ENCODE measurements around the gene KCNQ5.

Gene KCNQ5

DNA sequence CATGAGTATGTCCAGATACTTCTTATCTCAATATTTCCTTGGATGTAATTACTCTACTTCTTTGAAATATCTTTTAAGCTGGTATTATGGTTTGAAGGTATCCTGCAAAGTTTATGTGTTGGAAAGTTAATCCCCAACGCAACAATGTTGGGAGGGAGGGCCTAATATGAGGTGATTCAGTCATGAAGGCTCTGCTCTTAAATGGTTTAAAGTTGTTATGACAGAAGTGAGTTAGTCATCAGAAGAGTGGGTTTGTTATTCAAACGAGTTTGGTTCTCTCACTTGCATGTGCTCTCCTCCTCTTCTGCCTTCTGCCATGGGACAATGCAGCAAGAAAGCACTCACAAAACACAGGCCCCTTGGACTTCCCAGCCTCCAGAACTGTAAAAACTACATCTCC is 176.3 kb downstream of the KCNQ5 start:
- DNase-seq (ENCODE audit: low read depth) = no peak

DNA sequence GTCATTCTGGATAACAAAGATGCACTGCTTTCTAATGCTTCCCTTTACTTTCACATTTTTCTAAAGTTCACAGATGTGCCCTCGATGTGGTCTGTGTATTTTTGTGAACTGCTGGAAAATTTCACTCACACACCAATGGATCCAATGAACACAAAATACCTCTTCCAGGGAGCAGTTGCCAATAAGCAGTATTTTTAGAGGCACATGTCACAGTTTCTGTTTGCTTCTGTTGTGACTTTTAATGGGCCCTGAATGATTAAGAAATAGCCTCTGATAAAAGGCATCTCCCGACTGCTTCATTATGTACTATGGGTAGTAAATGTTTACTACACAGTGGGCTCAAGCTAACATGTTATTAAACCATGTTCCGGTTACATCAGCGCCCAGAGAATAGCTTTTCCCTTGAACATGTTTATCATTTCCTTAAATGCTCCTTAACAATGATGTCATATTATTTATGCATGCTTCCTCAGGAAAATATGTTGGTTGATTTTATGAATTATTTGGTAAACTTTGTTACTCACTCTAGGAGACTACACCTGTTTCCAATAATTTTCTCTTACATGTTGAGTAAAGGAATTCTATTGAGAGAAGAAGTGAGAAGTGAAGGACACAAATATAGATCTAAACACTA is 188.0 kb downstream of the KCNQ5 start:
- DNase-seq (ENCODE audit: low read depth) = no peak

DNA sequence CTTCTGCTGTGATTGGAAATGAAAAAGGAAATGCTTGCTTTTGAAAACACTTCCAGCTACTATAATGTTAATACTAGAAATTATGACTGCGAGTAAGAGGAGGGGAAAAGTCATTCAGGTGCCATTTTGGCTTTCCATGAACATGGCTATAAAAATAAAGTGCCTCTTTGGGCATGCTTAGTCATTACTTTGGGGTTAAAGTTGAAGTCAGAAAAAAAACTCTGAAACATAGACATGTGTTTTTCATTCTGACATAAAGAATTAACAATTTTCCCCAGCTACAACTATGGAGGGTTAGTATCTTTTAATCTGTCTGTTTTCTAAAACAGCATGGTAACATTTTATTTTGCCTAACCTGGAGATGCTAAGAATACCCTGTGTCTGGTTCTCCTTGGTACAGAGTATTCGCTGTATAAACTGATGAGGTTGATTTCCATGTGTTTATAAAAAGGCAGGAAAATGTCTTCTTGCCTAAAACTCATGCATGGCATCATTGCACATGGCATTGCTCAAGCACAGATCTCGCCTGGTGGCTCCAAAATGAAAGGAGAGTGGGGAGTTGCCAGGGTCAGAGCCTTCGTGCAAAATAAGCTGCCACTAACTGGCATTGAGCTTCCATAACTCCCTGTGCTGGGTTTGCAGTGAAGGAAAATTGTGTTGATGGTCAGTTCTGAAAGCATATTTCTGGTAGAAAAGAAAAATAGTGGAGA is 188.9 kb downstream of the KCNQ5 start:
- no peak for DNase-seq (ENCODE audit: low read depth)

DNA sequence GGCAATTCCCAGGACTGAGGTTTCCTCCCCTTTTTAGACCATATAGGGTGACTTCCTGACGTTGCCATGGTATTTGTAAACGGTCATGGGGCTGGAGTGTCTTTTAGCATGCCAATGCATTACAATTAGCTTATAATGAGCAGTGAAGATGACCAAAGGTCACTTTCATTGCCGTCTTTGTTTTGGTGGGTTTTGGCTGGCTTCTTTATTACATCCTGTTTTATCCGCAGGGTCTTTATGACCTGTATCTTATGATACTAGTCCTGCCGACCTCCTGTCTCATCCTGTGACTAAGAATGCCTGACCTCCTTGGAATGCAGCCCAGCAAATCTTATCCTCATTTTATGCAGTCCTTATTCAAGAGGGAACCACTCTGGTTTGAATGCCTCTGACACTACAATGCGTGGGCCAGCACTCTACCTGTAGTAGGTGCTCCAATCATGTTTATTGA is 190.1 kb downstream of the KCNQ5 start:
- DNase-seq (ENCODE audit: low read depth) = no peak

DNA sequence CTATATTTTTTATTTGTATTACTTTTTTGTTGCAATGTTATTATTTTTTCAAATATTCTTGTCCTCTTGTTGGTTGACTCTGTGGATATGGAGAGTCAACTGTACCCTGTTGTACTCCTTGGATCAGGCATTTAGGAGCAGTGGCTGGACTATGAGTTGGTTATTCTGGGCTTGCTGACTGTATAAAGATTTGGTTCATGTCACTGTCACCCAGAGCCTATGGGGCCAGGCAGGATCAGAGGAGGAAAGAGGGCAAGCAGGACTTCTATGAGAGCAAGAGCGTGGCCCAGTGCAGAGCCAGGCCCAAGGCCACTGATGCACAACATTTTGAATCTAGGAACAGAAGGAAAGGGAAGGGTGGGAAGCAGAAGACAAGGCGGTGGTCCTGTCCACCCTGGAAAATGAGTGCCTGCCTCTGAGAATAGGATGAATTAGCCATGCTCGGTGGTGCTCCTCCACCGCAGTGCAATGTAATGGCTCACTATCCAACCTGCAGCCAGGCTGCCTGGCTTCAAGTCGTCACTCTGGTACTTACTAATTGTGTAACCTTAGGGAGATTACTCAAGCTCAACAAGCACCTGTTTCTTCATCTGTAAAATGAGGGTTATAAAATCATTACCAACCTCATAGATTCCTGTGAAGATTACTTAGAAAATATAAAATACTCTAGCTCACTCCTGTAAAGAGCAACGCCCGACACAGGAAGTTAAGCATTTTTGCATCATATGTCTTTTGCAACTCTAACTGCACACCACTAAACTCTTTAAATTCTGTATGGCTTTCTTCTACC is 192.1 kb downstream of the KCNQ5 start:
- no peak for DNase-seq (ENCODE audit: low read depth)

DNA sequence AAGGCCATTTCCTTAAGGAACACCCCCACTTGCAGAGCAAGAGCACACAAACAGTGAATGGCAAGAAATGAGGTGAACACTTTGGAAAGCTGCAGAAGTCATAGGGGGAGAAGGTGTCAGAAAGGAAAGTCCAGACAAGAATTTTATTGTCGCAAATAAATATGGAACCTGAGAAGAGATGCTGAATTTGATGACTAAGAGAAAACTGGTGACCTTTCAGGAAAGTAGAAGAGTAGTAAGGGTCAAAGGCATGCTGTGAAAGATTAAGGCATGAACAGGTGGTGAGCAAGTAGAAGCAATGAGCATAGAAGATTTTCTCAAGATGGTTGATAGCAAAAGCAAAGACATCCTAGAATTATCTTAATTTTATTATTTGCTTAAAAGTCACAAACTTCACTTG is 194.2 kb downstream of the KCNQ5 start:
- no peak for DNase-seq (ENCODE audit: low read depth)

DNA sequence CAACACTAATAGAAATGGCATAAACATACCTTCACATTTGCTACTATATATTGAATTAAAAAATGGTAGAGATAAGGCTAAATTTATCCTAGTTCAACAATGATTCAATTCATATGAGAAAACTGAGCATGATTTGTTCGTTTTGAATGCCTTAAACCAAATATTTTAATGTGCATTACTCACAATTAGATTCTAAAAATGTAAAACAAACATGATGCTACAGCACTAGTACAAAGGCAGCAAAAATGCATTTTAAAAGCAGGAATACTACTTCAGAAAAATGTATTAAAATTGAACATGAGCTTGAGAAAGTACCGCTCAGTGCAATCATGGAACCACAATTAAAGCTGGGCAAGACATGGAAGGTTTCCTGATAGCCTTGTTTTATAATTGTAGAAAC is 195.3 kb downstream of the KCNQ5 start:
- DNase-seq (ENCODE audit: low read depth) = no peak

DNA sequence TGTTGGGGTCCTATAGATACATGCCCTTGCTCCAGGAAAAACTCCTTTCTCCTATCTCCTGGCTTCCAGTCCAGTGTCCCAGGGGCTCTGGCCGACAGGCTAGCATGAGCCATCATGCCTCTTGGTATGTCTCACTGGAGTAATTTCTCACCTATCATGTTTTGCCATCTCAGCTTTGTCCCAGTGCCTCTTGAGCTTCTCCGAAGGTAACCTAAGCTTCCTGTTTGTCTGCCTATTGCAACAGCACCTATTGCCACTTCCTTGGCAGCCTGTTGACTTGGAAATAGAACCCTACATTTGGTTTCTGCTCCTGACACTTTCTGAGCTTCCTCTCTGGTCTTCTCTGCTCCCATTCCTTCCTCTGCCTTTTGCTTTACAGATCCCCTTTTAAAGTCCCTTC is 197.7 kb downstream of the KCNQ5 start:
- no peak for DNase-seq (ENCODE audit: low read depth)

DNA sequence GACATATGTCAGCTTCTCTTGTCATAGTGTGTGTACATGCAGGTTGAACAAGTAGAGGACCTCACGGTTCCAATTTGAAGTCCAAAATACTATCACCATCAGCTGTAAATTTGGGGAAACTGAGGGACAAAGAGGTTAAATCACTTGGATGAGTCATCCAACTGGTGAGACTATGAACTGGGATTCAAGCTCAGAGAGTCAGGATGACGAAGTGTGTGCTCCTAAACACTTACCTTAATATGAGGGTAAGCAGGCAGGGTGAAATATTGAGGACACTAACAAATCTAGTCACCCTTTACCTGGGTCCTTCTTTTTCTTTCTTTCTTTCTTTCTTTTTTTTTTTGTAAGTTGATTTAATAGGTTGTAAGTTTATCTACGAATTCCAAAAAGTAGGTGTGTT is 198.3 kb downstream of the KCNQ5 start:
- DNase-seq (ENCODE audit: low read depth) = no peak

DNA sequence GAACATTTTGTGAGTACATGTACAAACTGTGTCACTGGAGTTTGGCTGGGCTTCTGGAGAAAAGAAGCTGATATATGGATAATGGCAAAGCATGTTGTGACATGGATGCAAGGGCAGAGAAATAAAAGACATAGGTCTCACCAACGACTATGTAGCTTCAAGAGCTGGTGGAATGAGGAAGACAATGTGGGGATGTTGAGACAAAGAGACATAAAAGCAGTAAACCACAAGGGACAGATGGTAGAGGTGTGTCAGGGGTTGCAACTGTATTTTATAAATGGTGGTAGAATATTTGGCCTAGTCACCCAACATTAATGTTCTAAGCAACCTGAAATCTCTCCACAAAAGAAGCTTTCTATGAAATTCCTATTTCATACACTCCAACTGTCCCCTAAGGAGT is 199.0 kb downstream of the KCNQ5 start:
- DNase-seq (ENCODE audit: low read depth) = no peak

DNA sequence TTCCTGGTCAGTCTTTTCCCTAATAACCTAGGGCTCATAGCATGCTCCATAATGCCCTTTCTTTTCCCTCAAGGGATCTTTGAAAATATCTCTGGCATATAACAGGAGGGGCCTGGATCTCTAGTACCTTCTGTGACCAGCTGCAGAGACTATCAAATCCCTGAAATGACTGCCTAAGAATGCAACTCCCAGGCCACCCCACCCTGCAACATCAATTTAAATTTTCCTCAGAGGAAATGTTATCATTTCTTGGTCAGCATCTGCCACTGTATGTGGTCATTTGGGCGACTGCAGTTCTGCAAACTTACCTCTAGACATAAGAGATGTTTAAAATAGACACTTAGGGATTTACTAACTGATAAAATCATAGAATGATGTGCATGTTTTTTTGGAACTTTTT is 200.2 kb downstream of the KCNQ5 start:
- no peak for DNase-seq (ENCODE audit: low read depth)

DNA sequence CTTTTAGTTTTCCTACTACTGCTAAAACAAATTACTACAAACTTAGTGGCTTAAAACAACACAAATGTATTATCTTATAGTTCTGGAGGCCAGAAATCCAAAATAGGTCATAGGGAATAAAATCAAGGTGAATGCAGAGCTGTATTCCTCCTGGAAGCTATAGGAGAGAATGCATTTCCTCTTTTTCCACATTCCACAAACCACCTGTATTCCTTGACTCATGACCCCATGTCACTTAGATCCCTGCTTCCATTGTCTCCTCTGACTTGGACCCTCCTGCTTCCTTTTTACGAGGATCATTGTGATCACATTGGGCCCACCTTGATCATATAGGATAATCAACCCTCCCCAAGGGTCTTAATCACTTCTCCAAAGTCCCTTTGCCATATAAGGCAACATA is 200.8 kb downstream of the KCNQ5 start:
- no peak for DNase-seq (ENCODE audit: low read depth)

DNA sequence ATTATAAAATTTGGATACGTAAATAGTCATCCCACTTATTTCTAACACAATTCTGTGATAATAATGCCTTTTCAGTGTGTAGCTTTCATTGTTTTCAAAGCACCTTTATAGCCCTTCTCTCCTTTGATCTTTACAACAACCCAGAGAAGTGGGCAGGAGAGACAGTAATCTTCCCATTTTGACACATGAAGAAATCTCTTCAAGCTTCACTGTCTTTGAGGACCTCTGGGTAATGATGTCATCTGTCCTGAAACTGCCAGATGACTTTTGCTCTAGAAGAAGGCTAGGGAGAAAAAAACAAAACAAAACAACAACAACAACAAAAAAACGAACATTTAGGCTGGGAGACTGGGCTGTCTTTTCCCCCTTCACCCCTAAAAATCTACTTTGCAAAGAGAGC is 203.0 kb downstream of the KCNQ5 start:
- DNase-seq (ENCODE audit: low read depth) = no peak

DNA sequence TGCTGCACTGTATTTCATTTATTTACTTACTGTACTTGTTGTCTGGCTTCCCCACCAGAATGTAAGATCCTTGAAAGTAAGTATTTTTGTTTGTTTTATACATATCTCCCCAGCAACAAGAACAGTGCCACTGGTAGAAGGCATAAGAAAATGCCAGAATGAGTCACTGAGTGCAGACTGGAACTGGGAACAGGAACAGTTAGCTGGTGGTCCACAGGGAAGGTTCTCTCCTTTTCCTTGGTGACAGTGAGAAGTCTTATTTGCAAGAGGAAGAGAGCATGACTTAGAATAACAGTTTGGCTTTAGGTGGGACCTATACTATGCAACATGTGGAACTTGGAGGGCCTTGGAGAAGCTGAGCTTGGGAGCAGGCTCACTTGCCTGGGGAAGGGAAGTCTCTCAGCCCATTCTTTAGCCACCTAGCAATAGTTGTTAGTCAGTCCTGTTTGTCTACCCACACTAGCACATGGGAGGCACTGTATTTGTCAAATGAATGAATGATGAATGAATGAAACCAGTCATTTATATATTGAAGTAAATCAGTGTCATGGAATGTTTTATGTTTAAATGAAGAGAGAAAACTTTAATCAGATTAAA is 203.5 kb downstream of the KCNQ5 start:
- no peak for DNase-seq (ENCODE audit: low read depth)

DNA sequence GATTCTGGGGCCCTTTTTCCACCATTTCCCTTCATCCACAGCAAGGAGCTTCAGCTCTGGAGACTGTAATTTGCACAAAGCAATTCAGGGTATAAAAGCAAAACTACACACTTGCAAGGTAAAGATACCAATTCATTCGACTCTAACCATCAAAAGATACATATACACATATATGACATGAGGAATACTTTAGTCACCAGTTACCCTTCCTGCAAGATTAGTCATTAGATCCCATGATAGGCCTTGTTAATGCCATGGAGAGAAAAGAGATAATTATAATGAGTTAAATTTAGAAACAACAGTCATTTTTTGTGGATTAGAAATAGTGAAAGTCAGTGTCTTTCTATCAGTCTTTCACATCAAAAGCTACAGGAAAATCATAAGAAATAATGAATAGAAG is 204.2 kb downstream of the KCNQ5 start:
- no peak for DNase-seq (ENCODE audit: low read depth)

DNA sequence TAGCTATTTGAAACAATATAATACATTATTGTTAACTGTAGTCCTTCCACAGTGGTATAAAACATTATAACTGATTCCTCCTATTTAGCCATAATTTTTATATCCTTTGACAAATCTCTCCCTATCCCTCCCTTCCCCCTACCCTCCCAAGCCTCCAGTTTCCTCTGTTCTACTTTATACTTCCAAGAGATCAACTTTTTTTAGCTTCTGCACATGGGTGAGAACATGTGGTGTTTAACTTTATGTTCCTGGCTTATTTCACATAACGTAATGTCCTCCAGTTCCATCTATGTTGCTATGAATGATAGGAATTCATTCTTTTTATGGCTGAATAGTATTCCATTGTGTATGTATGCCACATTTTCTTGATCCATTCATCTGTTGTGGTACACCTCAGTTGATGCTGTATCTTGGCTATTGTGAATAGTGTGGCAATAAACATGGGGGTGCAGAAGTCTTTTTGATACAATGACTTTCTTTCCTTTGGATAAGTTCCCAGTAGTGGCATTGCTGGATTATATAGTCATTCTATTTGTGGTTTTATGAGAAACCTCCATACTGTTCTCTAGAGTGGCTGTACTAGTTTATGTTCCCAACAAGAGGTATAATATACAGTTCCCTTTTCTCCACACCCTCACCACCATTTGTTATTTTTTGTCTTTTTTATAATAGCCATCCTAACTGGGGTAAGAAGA is 205.0 kb downstream of the KCNQ5 start:
- no peak for DNase-seq (ENCODE audit: low read depth)

DNA sequence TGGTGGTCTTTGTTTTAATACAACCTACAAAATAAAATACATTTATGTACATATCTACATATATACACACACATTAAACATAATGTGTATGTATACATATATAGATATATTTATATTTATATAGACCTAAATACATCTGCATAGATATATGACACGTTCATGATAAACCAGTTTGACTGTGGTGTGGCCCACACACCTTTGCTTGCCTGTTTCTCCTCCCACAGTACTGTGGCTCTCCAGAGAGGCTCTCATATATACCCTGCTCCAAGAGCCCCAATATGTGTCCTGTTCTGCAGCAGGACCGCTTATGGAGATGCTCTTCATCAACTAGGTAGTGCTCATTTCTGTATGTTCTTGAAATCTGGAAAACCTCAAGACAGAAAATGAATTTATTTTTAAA is 207.0 kb downstream of the KCNQ5 start:
- DNase-seq (ENCODE audit: low read depth) = no peak

DNA sequence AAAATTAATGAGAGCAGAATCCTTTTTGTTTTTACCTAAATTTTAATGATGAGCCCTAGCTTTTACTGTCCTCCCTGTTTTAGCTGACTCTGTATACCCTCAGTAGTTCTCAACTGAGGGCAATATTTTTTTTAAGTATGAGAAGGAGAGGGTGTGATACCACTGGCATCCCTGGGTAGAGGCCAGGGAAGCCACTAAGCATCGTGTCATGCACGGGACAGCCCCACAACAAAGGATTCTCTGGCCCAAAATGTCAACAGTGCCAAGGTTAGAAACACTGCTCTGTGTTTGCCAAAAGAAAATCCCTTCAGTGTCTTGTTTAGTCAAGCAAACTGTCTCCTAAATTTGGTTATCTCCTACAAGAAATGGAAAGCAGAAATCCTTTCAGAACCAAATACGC is 210.4 kb downstream of the KCNQ5 start:
- no peak for DNase-seq (ENCODE audit: low read depth)

DNA sequence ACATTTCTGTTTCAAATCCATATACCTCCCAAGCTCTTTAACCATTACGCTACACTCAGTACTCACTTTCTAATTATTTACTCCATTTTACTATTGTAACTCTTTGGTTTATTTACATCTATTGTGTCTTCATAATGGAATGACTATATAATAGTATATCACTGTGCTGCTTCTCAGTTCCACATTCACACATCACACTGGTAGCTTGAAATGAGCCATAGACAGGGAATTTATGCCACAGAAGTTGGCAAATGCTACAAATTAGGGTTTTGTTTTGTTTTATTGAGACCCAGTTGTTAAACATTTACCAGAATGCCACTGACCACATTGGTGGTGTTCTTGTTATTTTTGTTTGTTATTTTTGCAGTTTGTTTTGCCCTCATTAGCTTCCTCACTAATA is 213.9 kb downstream of the KCNQ5 start:
- DNase-seq (ENCODE audit: low read depth) = no peak

DNA sequence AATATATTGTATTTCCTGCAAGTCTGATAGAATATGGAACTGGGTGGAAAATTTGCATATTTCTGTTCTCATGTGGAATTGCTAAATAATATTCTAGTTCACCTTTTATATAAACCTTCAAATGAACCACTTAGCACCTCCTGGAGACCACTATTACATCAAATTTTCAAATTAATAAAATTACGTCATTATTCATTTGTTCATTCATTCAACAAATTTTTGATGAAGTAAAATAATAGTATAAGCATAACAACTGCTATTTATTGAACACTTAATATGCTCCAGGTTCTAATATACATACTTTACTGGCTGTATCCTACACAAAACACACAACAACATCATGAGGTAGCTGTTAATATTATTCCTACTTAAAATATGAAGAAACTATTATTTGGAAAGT is 215.1 kb downstream of the KCNQ5 start:
- no peak for DNase-seq (ENCODE audit: low read depth)

DNA sequence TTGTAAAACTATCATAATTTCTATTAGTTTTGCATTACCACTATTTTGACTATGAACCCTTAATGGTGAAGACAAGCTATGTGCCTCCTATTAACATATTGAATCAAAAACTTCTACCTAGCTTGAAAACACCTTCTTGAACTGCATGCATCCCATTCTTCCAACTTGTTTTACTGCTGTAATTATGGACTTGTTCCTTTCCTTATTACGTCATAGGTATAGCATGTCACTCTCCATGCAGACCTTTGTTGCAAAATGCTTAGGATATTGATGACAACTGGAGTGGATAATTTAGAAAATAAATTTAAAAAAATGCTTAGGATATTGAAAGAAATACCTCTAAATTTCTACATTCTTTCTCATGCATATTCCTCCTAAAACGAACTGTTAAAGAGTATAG is 219.3 kb downstream of the KCNQ5 start:
- DNase-seq (ENCODE audit: low read depth) = no peak

DNA sequence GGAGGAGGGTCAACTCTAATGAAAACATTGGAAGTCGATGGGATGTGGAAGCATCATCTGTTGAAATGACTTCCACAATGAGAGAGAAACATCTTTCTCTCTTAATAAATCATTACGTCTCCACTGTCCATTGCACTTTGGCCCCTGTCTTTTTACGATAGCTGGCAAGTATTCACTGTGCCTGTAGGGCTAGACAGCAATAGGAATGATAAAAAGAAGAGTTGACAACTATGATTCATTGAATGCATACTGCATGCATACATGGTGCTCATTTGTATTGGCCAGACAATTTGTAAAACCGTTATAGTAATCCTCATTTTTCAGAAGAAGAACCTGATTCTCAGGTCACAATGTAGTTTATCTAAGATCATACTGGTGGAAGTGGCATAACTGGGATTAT is 220.3 kb downstream of the KCNQ5 start:
- DNase-seq (ENCODE audit: low read depth) = no peak

Data from activated T-helper 9 cell treated with anti-CD3 and anti-CD28 coated beads, Interleukin-2, amount 50 U/mL, for 16 hours (primary cell).